HepG2 (cell line): ENCODE measurements around the gene HEXIM1. TPM values are rescaled to one million over a fixed set of nuclear protein-coding genes. Genes with fewer than 3 reads are reported as not detected.

Source experiments
- FOSL1 ChIP-seq: sonication (generic); formaldehyde crosslinking; IDR thresholded peaks from 2 replicates; pipeline ENCODE4 v1.9.0; 2021; ENCODE audit warnings: missing genetic modification reagents, borderline replicate concordance
- FOSL2 ChIP-seq: sonication (generic); formaldehyde crosslinking; IDR thresholded peaks from 2 replicates; pipeline ENCODE4 v1.4.0; 2020; ENCODE audit warnings: missing genetic modification reagents
- IRX3 ChIP-seq: sonication (generic); formaldehyde crosslinking; IDR thresholded peaks from 2 replicates; pipeline ENCODE4 v1.8.1; 2023; ENCODE audit warnings: mild to moderate bottlenecking, low read depth, missing genetic modification reagents, borderline replicate concordance
- RCOR2 ChIP-seq: IDR thresholded peaks from 2 replicates; pipeline ENCODE4 v1.6.1; 2016; ENCODE audit warnings: missing biosample characterization, missing genetic modification reagents
- TARDBP ChIP-seq: sonication (generic); formaldehyde crosslinking; IDR thresholded peaks from 2 replicates; pipeline ENCODE4 v1.8.0; 2022; ENCODE audit warnings: mild to moderate bottlenecking, missing genetic modification reagents
- THYN1 ChIP-seq: sonication (generic); formaldehyde crosslinking; IDR thresholded peaks from 2 replicates; pipeline ENCODE4 v1.8.1; 2023; ENCODE audit warnings: low read depth, mild to moderate bottlenecking, moderate library complexity, missing genetic modification reagents, borderline replicate concordance
- ZNF225 ChIP-seq: sonication (generic); formaldehyde crosslinking; IDR thresholded peaks from 2 replicates; pipeline ENCODE4 v1.4.0; 2020; ENCODE audit warnings: mild to moderate bottlenecking, missing genetic modification reagents
- ZNF460 ChIP-seq: sonication (generic); formaldehyde crosslinking; IDR thresholded peaks from 2 replicates; pipeline ENCODE4 v1.5.1; 2020; ENCODE audit warnings: missing genetic modification reagents, mild to moderate bottlenecking, borderline replicate concordance
- ZNF530 ChIP-seq: sonication (generic); formaldehyde crosslinking; IDR thresholded peaks from 2 replicates; pipeline ENCODE4 v1.5.0; 2020; ENCODE audit warnings: low read depth, mild to moderate bottlenecking, missing genetic modification reagents
- ZNF652 ChIP-seq: IDR thresholded peaks from 2 replicates; pipeline ENCODE4 v1.6.1; 2016; ENCODE audit warnings: low read depth, borderline replicate concordance
- polyA plus RNA-seq, 8 experiments: library from polyadenylated mRNA; depleted of rRNA in 3 of 8; stranded (reverse) in 7 of 8; unstranded in 1 of 8; fragments of >200 nt; fragmentation: Illumina TruSeq in 4 of 8; extraction: Trizol in 4 of 8; gene quantifications; 2 replicates each; pipeline versions ENCODE4 v1.2.1 to v1.2.3, GENCODE V29; 2011 to 2016; ENCODE audit warnings: low read depth in 4 of 8, missing spikeins in 1 of 8, mixed read lengths in 1 of 8; ENCODE audit not compliant: insufficient read depth in 1 of 8
- total RNA-seq, 5 experiments: library from RNA; depleted of rRNA; stranded (reverse); fragments of >200 nt; fragmentation: Illumina TruSeq; extraction: Trizol; gene quantifications; 2 replicates each; pipeline ENCODE4 v1.2.3, GENCODE V29; 2016; ENCODE audit warnings: low read depth in 1 of 5
- TF ChIP-seq, protein P1 (sequence below): sonication (generic); formaldehyde crosslinking; IDR thresholded peaks from 2 replicates; pipeline ENCODE4 v1.5.0; 2020; ENCODE audit warnings: mild to moderate bottlenecking, missing genetic modification reagents, borderline replicate concordance
- TF ChIP-seq, protein P2 (sequence below): sonication (generic); formaldehyde crosslinking; IDR thresholded peaks from 2 replicates; pipeline ENCODE4 v1.4.0; 2020; ENCODE audit warnings: missing genetic modification reagents
- TF ChIP-seq, protein P3 (sequence below): sonication (generic); formaldehyde crosslinking; IDR thresholded peaks from 2 replicates; pipeline ENCODE4 v1.4.0; 2020; ENCODE audit warnings: mild to moderate bottlenecking, missing genetic modification reagents
- TF ChIP-seq, protein P4 (sequence below): sonication (generic); formaldehyde crosslinking; IDR thresholded peaks from 2 replicates; pipeline ENCODE4 v1.8.0; 2022; ENCODE audit warnings: mild to moderate bottlenecking, missing genetic modification reagents, moderate library complexity
- TF ChIP-seq, protein P5 (sequence below): IDR thresholded peaks from 2 replicates; pipeline ENCODE4 v1.6.1; 2016; ENCODE audit warnings: missing compliant biosample characterization, missing genetic modification reagents, borderline replicate concordance

Gene HEXIM1
- total and polyA plus RNA-seq, 2 of the 13 experiments (the other 11 are each of a cell fraction or from before 2014, with no cell fraction given): 10.5 to 16.6 TPM

DNA sequence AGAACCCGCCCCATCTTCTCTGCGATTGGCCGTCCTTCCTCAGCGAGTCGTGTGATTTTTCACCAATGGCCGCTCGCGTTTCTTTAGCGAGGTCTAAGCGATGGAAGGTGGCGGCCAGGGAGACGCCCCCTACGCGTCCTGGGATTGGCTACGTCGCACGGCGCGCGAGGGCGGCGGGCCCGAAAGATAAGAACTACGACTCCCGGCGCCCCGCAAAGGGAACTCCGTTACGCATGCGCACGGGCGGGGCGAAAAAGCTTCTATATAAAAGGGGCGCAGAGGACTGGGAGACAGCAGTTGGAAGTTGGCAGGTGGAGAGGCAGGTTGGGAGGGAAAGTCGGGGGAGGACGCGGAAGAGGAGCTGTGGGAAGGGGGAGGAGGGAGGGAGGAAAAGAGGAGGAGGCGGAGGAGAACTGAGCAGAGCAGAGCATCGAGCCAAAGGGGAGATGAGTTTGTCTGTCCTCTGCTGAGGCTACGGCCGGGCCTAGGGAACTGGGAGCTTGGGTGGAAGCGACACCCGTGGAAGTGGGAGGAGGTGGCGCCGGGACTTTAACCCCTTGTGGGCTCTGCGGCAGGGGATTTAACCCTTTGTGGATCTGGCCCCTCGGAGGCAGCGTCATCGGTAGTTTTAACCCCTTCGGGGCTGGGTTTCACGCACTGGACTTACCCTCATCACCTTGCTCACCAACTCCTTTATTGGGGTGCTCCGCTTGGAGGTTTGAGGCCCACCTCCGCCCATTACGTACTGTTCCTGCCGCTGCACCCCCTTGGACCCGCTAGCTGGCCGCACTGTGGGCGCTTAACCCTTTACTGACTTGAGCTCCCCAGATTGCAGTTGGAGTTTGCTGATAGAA lies at the start of gene HEXIM1 (continued):
- TF ChIP-seq, protein P1, sequence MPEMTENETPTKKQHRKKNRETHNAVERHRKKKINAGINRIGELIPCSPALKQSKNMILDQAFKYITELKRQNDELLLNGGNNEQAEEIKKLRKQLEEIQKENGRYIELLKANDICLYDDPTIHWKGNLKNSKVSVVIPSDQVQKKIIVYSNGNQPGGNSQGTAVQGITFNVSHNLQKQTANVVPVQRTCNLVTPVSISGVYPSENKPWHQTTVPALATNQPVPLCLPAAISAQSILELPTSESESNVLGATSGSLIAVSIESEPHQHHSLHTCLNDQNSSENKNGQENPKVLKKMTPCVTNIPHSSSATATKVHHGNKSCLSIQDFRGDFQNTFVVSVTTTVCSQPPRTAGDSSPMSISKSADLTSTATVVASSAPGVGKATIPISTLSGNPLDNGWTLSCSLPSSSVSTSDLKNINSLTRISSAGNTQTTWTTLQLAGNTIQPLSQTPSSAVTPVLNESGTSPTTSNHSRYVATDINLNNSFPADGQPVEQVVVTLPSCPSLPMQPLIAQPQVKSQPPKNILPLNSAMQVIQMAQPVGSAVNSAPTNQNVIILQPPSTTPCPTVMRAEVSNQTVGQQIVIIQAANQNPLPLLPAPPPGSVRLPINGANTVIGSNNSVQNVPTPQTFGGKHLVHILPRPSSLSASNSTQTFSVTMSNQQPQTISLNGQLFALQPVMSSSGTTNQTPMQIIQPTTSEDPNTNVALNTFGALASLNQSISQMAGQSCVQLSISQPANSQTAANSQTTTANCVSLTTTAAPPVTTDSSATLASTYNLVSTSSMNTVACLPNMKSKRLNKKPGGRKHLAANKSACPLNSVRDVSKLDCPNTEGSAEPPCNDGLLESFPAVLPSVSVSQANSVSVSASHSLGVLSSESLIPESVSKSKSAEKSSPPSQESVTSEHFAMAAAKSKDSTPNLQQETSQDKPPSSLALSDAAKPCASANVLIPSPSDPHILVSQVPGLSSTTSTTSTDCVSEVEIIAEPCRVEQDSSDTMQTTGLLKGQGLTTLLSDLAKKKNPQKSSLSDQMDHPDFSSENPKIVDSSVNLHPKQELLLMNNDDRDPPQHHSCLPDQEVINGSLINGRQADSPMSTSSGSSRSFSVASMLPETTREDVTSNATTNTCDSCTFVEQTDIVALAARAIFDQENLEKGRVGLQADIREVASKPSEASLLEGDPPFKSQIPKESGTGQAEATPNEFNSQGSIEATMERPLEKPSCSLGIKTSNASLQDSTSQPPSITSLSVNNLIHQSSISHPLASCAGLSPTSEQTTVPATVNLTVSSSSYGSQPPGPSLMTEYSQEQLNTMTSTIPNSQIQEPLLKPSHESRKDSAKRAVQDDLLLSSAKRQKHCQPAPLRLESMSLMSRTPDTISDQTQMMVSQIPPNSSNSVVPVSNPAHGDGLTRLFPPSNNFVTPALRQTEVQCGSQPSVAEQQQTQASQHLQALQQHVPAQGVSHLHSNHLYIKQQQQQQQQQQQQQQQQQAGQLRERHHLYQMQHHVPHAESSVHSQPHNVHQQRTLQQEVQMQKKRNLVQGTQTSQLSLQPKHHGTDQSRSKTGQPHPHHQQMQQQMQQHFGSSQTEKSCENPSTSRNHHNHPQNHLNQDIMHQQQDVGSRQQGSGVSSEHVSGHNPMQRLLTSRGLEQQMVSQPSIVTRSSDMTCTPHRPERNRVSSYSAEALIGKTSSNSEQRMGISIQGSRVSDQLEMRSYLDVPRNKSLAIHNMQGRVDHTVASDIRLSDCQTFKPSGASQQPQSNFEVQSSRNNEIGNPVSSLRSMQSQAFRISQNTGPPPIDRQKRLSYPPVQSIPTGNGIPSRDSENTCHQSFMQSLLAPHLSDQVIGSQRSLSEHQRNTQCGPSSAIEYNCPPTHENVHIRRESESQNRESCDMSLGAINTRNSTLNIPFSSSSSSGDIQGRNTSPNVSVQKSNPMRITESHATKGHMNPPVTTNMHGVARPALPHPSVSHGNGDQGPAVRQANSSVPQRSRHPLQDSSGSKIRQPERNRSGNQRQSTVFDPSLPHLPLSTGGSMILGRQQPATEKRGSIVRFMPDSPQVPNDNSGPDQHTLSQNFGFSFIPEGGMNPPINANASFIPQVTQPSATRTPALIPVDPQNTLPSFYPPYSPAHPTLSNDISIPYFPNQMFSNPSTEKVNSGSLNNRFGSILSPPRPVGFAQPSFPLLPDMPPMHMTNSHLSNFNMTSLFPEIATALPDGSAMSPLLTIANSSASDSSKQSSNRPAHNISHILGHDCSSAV: no peak
- TF ChIP-seq, protein P2, sequence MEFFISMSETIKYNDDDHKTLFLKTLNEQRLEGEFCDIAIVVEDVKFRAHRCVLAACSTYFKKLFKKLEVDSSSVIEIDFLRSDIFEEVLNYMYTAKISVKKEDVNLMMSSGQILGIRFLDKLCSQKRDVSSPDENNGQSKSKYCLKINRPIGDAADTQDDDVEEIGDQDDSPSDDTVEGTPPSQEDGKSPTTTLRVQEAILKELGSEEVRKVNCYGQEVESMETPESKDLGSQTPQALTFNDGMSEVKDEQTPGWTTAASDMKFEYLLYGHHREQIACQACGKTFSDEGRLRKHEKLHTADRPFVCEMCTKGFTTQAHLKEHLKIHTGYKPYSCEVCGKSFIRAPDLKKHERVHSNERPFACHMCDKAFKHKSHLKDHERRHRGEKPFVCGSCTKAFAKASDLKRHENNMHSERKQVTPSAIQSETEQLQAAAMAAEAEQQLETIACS (CRISPR knock-in tag): 0 out of 2 replicates have a peak, but pooled peaks have one; percentile 22
- no peak for TF ChIP-seq ZNF530 (CRISPR knock-in tag)
- TF ChIP-seq, protein P3, sequence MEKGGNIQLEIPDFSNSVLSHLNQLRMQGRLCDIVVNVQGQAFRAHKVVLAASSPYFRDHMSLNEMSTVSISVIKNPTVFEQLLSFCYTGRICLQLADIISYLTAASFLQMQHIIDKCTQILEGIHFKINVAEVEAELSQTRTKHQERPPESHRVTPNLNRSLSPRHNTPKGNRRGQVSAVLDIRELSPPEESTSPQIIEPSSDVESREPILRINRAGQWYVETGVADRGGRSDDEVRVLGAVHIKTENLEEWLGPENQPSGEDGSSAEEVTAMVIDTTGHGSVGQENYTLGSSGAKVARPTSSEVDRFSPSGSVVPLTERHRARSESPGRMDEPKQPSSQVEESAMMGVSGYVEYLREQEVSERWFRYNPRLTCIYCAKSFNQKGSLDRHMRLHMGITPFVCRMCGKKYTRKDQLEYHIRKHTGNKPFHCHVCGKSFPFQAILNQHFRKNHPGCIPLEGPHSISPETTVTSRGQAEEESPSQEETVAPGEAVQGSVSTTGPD (CRISPR knock-in tag): no peak
- TF ChIP-seq THYN1 (CRISPR knock-in tag): peak; percentile 81; the same call in 1 of the 2 replicates
- TF ChIP-seq IRX3 (CRISPR knock-in tag): peak; percentile 91
- TF ChIP-seq, protein P4, sequence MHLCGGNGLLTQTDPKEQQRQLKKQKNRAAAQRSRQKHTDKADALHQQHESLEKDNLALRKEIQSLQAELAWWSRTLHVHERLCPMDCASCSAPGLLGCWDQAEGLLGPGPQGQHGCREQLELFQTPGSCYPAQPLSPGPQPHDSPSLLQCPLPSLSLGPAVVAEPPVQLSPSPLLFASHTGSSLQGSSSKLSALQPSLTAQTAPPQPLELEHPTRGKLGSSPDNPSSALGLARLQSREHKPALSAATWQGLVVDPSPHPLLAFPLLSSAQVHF (CRISPR knock-in tag): peak; percentile 41; the same call in 1 of the 2 replicates
- TF ChIP-seq RCOR2 (CRISPR knock-in tag): no peak
- TF ChIP-seq FOSL1 (CRISPR knock-in tag): no peak
- peak; percentile 71; the same call in 1 of the 2 replicates for TF ChIP-seq ZNF225 (CRISPR knock-in tag)
- TF ChIP-seq FOSL2 (CRISPR knock-in tag): peak; percentile 60; the same call in 1 of the 2 replicates
- no peak for TF ChIP-seq ZNF460 (CRISPR knock-in tag)
- peak; percentile 100 for TF ChIP-seq ZNF652
- TF ChIP-seq, protein P5, sequence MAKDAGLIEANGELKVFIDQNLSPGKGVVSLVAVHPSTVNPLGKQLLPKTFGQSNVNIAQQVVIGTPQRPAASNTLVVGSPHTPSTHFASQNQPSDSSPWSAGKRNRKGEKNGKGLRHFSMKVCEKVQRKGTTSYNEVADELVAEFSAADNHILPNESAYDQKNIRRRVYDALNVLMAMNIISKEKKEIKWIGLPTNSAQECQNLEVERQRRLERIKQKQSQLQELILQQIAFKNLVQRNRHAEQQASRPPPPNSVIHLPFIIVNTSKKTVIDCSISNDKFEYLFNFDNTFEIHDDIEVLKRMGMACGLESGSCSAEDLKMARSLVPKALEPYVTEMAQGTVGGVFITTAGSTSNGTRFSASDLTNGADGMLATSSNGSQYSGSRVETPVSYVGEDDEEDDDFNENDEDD: peak; percentile 86
- TF ChIP-seq TARDBP (CRISPR knock-in tag): peak; percentile 55; the same call in 1 of the 2 replicates
